Fibroblast of the aortic adventitia (primary cell): ENCODE measurements around the gene SIRT3. TPM values are rescaled to one million over a fixed set of nuclear protein-coding genes. Genes with fewer than 3 reads are reported as not detected.

Experiments used
- DNase-seq: peaks from one replicate; pipeline ENCODE4 v3.0.0-alpha.2; 2010; ENCODE audit warnings: low read depth
- H3K4me3 ChIP-seq: 2 replicates; pipeline ENCODE4 v1.5.1; 2011; ENCODE audit warnings: low read depth, mild to moderate bottlenecking, control low read depth, low read length, moderate library complexity
- total RNA-seq: library from RNA; depleted of rRNA; stranded (reverse); fragments of >200 nt; gene quantifications from 2 replicates; pipeline ENCODE4 v1.2.3, GENCODE V29; 2012; ENCODE audit warnings: low replicate concordance
- TF ChIP-seq, protein P1 (sequence below): IDR thresholded peaks from 2 replicates; pipeline ENCODE4 v1.5.1; 2011; ENCODE audit warnings: mild to moderate bottlenecking, low read length, control low read depth, inconsistent platforms; ENCODE audit not compliant: insufficient read depth

Gene SIRT3
- total RNA-seq, 1 donor: 8.2 TPM

DNA sequence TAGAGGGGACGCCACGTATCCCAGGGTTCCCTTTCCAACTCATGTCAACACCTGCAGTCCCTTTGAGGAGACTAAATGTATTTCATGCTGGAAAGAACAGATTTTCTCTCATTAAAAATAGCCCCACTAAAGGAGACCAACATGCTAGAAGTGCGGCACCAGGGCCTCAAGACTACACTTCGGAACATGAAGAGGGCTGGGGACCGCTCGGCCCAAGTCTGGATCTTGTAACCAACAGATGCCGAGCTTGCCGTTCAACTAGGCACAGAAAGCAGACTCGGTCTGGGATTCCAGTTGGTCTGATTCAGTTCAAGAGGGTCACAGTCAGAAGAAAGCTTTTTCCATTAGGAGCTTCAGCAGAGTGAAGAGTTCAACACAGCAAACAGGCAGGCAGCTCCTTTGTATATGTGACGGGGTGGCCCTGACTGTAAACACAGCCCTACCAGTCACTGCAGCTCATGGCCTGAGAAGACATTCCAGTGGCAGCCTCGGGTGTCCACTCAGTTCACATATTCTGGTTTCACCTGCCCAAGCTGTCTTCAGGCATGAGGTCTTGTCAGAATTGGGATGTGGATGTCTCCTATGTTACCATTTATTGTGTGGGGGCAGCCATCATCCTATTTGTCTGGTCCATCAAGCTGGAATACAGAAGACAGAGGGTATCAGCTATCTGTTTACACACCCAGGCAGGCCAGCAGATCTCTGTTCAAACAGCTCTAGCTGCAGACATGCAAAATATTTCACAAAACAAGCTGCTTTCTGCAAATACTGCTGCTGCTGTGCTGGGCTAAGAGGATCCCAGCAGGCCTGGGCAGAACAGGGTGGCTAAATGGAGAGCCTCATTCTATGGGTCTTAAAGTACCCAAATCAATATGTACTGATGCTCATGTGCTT, 19.8 kb downstream of the SIRT3 start:
- TF ChIP-seq, protein P1, sequence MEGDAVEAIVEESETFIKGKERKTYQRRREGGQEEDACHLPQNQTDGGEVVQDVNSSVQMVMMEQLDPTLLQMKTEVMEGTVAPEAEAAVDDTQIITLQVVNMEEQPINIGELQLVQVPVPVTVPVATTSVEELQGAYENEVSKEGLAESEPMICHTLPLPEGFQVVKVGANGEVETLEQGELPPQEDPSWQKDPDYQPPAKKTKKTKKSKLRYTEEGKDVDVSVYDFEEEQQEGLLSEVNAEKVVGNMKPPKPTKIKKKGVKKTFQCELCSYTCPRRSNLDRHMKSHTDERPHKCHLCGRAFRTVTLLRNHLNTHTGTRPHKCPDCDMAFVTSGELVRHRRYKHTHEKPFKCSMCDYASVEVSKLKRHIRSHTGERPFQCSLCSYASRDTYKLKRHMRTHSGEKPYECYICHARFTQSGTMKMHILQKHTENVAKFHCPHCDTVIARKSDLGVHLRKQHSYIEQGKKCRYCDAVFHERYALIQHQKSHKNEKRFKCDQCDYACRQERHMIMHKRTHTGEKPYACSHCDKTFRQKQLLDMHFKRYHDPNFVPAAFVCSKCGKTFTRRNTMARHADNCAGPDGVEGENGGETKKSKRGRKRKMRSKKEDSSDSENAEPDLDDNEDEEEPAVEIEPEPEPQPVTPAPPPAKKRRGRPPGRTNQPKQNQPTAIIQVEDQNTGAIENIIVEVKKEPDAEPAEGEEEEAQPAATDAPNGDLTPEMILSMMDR: no peak
- H3K4me3 ChIP-seq: no peak overlapping the region
- no peak for DNase-seq

DNA sequence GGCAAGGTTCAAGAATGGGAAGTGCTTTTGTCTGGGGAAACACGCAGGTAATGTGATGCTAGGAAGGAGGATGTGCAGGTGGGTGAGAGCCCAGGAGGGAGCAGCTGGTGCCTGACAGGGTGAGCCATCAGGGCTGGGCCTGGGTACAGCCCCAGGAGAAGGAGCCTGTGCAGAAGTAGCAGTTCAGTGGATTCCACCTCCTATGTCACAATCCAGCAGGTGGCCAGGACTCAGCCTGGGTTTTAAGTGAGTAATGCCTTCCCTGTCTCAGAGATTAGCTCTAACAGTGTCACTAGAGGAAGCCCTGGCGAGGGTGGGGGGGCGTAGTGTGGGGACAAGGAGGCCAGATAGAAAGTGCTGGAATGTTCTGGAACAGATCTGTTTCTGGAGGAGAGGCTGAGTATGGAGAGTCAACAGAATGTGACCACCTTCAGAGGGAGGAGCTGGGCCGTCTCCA, 20.5 kb downstream of the SIRT3 start:
- DNase-seq: no peak
- no peak overlapping the region for H3K4me3 ChIP-seq
- TF ChIP-seq, protein P1: no peak

DNA sequence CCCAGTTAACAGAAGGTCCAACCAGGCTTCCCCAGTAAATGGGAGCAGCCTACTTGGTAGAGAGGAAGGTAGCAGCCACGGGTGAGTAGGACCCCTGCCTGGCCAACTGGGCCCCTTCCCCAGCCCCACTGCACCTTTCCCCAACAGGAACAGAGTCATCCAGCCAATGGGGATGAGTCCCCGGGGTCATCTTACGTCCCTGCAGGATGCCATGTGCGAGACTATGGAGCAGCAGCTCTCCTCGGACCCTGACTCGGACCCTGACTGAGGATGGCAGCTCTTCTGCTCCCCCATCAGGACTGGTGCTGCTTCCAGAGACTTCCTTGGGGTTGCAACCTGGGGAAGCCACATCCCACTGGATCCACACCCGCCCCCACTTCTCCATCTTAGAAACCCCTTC, 22.1 kb downstream of the SIRT3 start:
- TF ChIP-seq, protein P1: no peak
- no peak for DNase-seq

DNA sequence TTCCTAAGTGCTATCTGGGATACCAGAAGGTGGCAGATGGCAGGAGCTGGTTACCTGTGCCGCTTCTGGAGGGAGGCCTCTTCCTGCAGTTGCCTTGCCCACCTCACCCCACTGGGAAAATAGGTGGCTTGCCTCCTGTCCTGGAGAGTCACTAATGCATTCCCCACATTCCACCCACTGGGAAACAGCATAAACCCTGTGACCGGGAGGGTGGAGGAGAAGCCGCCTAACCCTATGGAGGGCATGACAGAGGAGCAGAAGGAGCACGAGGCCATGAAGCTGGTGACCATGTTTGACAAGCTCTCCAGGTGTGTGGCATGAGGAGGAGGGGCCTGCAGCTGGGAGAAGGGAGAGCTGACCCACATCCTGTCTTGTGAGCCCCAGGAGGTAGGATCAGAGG, 23.0 kb downstream of the SIRT3 start:
- TF ChIP-seq, protein P1: no peak
- no peak overlapping the region for H3K4me3 ChIP-seq
- no peak for DNase-seq

More for the DNA sequence above, 22.1 kb downstream of the SIRT3 start:
- H3K4me3 ChIP-seq: no peak overlapping the region

DNA sequence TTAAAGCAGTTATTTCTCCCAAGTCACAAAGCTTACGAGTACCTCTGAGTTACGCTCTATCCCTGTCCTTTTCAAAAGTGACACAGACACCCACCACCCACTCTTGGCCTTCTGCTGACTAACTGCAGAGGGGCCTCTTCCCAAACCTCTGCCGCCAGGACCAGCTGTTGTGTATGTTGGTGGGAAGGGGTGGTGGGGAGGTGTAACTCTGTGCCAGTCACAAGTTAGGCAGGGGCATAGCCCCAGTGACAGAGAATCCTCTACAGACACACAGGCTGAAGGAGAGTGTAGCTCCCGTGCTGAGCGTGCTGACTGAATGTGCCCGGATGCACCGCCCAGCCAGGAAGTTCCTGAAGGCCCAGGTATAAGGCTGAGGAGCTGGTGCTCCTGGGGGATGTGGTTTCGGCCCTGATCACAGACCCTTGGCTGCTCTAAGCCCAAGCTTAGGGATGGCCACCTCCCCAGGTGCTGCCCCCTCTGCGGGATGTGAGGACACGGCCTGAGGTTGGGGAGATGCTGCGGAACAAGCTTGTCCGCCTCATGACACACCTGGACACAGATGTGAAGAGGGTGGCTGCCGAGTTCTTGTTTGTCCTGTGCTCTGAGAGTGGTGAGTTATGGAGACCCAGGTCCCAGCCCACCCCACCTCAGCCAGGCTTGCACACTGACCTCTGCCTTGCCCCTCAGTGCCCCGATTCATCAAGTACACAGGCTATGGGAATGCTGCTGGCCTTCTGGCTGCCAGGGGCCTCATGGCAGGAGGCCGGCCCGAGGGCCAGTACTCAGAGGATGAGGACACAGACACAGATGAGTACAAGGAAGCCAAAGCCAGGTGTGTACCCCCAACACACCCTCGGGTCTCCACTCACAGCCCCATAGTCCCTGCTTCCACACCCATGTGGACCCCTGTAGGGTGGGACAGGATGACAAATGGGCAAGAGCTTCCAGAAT, 23.7 kb downstream of the SIRT3 start:
- TF ChIP-seq, protein P1: no peak
- DNase-seq: no peak
- no peak overlapping the region for H3K4me3 ChIP-seq

DNA sequence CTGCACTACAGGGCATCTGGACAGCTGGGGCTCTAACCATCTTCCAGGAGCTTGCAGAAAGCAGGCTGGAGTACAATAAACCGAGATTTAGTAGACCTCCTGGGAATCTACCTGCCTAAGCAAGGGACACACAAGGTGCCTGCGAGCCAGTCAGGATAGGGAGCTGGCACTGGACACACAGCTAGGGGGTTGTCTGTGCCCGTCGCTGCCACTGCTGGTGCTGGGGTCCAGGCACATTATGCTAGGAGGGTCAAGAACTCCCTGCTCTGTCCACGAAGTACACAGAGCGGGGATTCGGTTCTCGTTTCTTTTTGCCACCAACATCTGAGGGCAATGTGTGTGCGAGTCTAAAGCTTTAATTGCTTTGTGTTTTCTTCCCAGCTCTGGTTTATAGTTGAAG, 24.4 kb downstream of the SIRT3 start:
- no peak overlapping the region for H3K4me3 ChIP-seq
- no peak for DNase-seq
- TF ChIP-seq, protein P1: no peak
